Dedifferentiated amniotic fluid mesenchymal stem cell (primary cell): ENCODE measurements around the gene FAM161A.
A peak's percentile ranks its signal among the peaks of the same experiment; 100 is the strongest.
"Not testable (repeated sequence)": the region's sequence is repeated elsewhere in the genome, so short reads cannot be mapped to it uniquely, and the experiment has no call there.

Experiments used
- DNase-seq: peaks from one replicate; pipeline ENCODE4 v3.0.0-alpha.2; 2016; ENCODE audit errors: extremely low spot score

Gene FAM161A

DNA sequence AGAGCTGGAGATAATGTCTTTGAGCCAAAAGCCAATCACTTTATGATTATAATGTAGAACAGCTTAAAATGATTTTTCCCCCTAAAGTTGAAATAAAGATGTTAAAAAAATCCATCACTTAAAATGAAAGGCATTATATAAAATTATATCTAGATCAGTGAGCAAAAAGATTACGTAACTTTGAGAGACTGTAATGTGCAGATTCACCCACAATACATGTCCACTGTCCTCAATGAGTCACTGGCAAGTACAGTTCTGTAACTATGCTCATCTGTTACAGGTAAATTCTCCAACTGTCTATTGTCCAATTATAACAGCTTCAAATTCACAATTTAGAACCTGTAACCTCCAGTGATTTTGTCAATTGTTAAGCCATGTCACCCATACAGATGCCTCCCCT lies 19.0 kb downstream of the FAM161A start:
- no peak for DNase-seq

DNA sequence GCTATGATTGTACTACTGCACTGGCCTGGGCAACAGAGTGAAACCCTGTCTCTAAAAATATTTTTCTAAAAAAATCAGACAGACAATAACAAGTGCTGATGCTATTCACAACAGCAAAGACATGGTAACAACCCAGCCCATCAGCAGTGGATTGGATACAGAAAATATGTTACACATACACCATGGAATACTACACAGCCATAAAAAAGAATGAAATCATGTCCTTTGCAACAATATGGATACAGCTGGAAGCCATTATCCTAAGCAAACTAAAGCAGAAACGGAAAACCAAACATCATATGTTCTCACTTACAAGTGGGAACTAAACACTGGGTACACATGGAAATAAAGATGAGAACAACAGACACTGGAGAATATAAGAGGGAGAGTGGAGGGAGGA lies 19.9 kb downstream of the FAM161A start:
- DNase-seq, result no peak

DNA sequence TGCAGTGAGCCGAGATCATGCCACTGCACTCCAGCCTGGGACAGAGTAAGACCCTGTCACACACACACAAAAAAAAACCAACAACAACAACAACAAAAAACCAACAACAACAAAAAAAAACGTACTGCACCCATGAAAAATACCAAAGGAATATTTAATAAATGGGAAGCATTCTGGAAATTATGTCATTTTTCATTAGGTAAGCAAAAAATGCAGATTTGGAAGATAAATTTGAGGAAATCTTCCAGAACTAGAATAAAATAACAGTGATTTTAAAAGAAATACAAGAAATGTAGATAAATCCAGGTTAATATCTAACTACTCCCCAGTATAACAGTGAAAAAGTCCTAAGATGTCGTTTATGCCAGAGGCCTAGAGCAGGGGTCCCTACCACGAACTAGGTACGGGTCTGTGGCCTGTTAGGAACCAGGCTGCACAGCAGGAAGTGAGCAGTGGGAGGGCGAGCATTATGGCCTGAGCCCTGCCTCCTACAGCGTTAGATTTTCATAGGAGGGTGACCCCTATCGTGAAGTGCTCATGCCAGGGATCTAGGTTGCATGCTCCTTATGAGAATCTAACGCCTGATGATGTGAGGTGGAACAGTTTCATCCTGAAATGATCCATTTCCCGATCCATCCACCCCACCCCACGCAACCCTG lies 21.5 kb downstream of the FAM161A start:
- no peak for DNase-seq

DNA sequence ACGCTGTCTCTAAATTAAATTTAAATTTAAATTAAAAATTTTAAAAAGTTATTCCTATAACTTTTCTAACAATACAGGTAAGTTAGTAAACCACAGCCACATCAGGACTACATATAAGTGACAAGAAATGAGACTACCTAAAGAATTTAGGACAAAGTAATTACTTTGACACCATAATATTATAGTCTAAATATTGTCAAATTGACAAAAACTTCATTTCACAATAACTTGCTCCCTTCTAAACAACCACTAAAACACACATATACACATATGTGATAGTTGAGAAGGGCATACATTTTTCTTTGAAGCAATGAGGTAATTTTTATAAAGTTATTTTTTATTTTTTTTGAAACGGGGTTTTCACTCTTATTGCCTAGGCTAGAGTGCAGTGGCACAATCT lies 31.6 kb downstream of the FAM161A start:
- DNase-seq, result no peak

DNA sequence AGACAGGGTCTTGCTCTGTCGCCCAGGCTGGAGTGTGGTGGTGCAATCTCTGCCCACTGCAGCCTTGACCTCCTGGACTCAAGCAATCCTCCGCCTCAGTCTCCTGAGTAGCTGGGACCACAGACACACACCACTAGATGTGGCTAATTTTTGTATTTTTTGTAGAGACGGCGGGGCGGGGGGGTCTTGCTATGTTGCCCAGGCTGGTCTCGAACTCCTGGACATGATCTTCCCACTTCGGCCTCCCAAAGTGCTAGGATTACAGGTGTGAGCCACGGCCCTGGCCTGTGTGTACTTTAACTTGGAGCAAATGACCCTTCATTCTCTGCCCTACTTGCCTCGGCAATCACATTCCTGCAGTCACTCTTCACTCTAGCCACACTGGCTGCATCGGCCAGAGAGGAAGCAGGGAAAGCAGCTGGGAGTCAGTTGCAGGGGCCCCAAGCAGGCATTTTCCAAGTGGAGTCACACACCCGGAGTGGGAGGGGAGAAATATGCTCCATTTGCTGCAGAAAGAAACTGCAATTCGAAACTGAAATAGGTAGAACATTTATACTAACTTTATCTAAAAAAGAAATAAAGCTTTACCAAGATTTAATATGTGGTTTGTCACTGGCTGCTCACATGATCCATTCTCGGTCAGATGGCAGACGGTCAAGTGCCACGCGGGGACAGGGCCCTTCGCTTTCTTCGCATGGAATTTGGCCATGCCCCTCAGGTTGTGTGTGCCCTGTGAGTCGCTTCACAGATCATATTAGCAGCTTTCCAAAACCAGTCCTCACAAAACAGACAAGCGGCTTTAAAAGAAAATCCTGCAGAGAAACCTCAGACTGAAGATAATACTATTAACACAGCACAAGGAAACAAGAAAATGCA lies 37.1 kb downstream of the FAM161A start:
- no peak for DNase-seq

DNA sequence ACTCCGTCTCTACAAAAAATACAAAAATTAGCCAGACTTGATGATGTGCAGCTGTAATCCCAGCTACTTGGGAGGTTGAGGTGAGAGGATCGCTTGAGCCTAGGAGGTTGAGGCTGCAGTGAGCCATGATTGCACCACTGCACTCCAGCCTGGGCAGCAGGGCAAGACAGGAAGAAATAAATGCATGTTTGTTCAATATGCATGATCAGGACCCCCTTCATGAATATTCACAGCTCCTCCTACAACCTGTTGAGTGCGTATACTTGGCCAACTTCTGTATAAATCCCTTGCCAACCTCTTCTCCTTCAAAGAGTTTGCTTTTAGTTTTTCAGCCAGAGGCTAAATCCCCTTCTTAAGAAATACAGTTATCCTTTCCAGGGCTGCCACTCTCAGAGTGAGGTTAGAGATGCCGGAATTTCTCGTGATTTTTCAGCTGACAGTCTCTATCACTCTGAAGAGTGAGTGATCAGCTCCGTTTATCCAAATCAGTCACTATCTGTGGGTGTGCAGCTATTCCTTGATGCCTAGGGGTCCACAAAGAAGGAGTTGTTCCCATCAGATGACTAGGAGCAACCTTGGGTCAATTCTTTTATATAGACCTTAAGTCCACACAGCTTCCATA lies 39.2 kb downstream of the FAM161A start:
- no peak for DNase-seq

DNA sequence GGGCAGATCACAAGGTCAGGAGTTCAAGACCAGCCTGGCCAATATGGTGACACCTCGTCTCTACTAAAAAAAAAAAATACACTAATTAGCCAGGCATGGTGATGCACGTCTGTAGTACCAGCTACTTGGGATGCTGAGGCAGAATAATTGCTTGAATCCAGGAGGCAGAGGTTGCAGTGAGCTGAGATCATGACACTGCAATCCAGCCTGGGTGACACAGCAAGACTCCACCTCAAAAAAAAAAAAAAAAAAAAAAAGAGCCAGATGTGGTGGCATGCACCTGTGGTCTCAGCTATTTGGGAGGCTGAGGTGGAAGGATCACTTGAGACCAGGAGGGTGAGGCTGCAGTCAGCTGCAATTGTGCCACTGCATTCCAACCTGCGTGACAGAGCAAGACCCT lies 40.5 kb downstream of the FAM161A start:
- DNase-seq, result not testable (repeated sequence)

DNA sequence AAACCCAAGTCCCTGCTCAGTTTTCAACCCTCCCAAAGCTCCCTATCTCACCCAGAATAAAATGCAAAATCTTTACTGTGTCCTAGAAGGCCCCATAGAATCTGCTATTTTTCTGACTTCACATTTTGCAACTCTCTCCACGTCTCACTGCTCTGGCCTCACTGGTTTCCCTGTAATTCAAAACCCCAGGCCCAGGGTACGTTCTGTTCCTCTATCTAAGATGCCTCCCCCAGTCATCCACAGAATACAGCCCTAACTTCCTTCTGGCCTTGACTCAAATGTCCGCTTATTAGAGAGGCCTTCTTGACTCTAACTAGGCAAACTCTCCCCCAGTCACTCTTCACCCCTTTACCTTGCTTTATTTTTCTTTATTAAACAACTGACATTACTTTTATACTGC lies 42.0 kb downstream of the FAM161A start:
- DNase-seq, result no peak

DNA sequence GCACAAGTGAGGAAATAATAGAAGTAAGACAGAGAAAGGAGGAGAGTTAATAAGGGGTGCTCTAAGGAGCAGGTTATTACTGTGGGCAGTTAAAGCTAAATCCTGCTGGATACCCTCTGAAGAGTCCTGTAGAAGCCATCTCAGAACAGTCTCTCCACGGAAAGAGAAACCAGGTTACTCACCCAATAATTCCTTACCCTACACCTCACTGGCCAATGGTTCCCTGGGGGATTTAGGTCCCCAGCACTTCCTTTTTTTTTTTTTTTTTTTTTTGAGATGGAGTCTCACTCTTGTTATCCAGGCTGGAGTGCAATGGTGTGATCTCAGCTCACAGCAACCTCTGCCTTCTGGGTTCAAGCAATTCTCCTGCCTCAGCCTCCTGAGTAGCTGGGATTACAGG lies 43.7 kb downstream of the FAM161A start:
- not testable (repeated sequence) for DNase-seq

DNA sequence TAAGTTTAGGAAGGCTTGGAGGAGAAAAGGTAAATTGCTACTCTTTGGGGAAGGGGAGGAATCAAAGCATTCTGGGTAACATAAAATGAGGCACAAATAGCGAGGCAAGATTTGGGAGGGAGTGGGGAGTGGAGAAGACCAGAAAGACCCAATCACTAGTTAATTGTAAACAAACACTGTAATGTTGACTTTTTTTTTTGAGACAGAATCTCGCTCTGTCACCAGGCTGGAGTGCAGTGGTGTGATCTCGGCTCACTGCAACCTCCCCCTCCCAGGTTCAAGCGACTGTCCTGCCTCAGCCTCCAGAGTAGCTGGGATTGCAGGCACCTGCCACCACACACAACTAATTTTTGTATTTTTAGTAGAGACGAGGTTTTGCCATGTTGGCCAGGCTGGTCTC lies 45.2 kb downstream of the FAM161A start:
- not testable (repeated sequence) for DNase-seq

DNA sequence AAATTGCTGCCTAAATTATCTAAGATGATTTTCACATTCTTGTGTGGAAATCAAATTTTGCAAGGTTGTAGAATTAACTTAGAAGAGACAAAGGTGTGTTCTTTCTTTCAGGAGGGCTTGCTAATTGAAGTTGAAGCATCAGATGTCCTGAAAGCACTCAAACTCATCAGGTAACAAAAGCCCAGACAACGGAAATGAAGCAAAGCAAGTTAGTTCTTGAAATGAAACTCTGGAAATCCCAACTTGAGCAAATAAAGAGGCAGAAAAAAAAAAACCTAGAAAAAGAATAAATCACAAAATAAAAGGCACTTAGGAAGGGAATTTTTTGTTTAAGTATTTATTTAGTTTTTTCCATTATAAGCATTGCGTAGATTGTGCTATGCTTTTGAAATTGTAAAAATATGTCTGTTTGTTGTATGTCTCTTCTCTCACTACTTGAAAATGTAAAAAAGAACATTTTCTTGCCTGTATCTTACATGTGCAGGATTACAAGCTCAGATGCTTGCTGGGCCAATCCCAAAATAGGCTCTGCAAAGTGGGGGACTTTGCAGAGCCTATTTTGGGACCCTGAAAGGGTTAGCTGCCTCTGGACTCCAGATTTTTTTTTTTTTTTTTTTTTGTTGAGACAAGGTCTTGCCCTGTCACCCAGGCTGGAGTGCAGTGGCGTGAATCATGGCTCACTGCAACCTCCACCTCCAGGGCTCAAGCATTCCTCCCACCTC lies 46.7 kb downstream of the FAM161A start:
- no peak for DNase-seq

DNA sequence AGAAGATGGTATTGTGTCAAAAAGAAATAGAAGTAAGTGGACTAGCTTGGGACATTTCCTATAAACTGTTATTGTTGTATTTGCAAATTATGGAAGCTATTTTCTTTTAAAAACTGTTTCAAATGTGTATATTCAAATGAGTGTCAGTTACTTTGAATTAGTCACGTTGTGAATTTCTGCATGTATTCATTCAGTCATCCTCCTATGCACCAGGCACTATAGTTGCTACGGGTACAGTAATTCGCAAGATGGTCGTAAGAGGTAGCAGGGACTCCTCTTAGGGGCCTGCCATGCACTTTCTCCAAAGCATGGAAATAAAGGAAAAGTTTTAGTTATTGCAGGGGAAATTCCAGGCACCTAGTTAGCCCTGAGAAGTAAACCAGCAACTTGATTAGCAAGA lies 51.3 kb downstream of the FAM161A start:
- DNase-seq, result no peak

DNA sequence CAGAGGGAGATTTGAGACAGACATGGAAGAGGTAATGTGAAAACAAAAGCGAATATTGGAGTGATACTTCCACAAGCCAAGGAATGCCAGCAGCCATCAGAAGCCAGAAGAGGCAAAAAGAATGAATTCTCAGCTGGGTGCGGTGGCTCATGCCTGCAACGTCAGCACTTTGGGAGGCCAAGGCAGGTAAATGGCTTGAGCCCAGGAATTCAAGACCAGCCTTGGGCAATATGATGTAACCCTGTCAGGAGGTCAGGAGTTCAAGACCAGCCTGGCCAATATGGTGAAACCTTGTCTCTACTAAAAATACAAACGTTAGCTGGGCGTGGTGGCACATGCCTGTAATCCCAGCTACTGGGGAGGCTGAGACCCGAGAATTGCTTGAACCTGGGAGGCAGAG lies 54.8 kb downstream of the FAM161A start:
- DNase-seq, result no peak

DNA sequence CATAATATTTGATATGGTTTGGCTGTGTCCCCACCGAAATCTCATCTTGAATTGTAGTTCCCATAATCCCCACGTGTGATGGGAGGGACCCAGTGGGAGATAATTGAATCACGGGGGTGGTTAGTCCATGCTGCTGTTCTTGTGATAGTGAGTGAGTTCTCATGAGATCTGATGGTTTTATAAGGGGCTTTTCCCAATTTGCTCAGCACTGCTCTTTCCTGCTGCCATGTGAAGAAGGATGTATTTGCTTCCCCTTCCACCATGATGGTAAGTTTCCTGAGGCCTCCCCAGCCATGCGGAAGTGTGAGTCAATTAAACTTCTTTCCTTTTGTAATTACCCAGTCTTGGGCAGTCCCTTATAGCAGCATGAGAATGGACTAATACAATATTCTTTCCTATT lies 56.4 kb downstream of the FAM161A start:
- not testable (repeated sequence) for DNase-seq

DNA sequence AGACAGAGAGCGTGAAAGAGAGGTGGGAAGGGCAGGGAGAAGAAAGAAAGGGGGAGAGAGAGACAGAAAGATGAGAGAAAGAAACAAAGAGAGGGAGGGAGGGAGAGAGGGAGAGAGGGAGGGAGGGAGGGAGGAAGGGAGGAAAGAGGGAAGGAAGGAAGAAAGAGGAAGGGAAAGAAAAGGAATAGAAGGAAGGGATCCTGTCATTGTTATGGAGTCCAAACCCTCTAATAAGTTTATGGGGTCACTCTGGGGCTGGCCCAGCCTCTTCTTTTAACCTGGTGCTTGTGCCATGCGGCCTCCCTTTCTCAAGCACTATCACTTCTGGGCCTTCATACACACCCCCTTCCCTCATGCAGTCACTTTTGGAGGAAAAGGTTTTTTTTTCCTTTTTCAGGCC lies 58.5 kb downstream of the FAM161A start:
- DNase-seq, result no peak

DNA sequence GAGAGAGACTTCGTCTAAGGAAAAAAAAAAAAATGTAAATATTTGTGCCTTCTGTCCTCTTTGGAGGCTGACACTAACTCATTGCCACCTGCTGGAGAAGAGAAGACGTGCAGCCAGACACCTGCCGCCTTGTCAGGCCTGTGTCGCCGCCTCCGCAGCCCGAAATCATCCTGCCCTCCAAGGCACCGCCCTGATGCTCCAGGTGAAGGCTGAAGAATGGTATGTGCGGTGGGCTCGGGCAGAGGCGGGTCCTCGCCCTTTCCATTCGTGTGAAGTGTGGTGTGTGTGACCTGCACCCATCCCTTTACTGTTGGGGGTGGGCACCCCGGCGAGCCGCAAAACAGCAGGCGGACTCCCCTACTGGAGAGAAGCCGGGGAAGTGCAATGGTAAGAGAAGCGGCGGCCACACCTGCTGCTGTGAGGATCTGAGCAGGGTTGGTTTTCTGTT lies 60.4 kb downstream of the FAM161A start:
- peak; percentile 40 for DNase-seq

DNA sequence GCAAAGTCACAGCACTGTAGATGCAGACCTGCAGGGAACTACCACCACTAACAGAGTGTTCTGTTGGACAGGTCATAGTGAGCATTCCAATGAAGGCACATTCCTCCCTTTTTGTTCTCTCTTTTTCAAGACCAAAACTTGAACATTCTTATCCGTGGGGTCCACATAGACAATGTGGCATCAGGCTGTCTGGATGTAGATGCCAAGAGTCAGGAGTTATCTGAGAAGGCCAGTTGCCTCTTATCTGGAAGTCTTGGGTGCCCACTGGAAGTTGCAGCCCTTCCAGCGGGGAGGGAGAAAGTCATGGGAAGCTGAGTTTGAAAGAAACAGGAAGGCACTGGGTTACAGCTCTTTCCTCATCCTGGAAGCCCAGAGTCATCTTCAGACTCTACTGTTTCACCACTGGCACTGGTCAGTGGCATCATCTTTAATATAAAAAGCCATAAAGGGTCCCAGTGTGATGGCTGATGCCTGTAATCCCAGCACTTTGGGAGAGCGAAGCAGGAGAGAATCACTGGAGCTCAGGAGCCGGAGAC lies 61.4 kb downstream of the FAM161A start:
- DNase-seq, result no peak

DNA sequence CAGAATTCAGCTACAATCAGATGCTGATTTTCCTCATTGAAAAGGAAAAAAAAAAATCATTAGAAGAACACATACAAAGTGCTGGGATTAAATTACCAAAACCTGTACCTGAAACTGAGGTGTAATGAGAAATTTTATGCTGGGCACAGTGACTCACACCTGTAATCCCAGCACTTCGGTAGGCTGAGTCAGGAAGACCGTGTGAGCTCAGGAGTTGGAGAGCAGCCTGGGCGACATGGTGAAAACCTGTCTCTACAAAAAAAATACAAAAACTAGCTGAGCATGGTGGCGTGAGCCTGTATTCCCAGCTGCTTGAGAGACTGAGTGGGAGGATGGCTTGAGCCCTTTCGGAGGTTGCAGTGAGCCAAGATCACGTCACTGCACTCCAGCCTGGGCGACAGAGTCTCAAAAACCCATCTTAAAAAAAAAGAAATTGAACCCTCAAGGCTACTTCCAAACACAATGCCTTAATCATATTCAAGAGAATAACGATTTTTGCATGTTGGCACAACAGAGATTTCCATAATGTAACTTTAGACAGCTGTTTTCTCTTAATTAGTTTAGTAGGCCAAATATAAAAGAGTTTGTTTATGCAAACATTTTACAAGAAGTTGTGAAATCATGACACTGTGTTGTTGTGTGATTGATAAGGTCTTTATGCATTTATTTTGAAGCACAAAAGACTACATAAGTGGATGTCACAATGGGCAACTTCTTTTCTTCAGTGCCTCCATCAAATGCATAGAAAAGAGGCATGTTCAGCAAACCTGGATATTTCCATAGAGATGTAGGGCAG lies 63.9 kb downstream of the FAM161A start:
- DNase-seq, result no peak

DNA sequence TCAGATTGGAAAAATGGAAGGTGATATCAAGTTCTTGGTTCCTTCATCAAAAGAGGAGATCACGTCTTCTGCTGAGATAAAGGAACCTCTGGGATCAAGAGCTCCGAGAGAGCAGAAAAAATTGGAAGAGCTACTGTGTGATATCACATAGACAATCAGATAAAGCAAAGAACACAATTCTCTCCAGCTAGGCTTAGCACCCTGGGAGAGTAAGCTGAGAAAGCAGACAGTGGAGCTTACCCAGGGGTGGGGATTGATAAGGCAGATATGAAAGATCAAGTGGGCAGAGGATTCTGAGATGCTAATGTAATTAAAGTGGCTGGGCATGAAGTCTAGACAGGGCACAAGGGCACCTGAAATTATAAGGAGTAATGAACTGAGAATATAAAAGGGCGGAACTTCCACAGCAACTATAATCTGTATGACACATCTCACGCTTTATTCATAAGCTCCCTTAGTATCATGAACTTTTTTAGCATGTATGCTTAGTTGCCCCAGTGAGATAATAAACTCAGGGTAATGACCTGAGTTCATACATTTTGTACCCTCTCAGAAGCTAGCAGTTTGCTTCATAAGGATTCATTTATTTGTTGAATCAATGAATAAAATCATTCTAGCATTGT lies 65.8 kb downstream of the FAM161A start:
- no peak for DNase-seq

DNA sequence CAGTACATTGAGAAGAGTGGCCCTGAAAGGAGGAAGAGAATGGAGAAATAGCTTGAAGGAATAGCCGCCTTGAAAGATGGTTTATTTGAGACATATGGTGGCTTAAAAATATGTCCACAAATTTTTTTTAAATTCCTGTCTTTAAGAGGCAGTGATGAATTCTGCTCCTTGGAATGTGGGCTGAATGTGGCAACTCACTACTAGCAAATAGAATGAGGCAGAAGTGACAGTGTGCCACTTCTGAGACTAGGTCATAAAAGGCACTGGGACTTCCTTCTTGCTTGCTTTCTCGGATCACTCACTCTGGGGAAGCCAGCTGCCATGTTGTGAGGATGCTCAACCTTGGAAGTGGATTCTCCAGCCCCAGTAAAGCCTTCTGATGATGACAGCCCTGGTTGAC lies 67.0 kb downstream of the FAM161A start:
- no peak for DNase-seq

DNA sequence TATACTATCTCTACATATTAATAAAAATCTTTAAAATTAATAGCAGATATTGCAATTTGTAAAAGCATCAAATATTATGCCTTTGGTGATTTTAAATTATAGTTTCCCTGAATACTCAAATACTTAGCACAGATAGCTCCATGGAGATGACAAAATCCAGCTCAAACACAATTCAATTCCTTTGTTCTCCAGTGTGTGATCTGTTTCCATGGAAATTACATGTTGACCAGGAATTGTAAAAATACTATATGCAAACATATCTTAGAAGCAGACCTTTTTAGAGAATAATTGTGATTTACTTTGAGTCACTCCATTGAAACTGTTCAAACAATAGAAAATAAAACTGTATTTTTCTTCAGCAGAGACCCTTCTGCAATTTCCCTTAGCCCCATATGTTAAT lies 68.3 kb downstream of the FAM161A start:
- DNase-seq, result no peak
